Loucy (cell line): ENCODE results near the gene ZNF576.
A peak's percentile ranks its signal among the peaks of the same experiment; 100 is the strongest.

ENCODE experiments used
- H2AFZ ChIP-seq: fragments of 200-600 bp; sonication (generic); 2 replicates; pipeline ENCODE4 v1.6.0; 2016; ENCODE audit warnings: antibody characterized with exemption, mild to moderate bottlenecking, low read length, moderate library complexity
- H3F3A ChIP-seq: fragments of 200-600 bp; 2 replicates; pipeline ENCODE4 v1.6.0; 2016; ENCODE audit warnings: antibody characterized with exemption, low read depth, mild to moderate bottlenecking
- H3K27me3 ChIP-seq: fragments of 200-600 bp; sonication (generic); 2 replicates; pipeline ENCODE4 v1.6.1; 2014; ENCODE audit warnings: low read length, mild to moderate bottlenecking; ENCODE audit not compliant: insufficient read depth, poor library complexity, severe bottlenecking
- H3K36me3 ChIP-seq: fragments of 200-600 bp; sonication (generic); 2 replicates; pipeline ENCODE4 v1.6.1; 2016; ENCODE audit warnings: low read length; ENCODE audit not compliant: insufficient read depth
- H3K4me1 ChIP-seq: fragments of 200-600 bp; sonication (generic); 2 replicates; pipeline ENCODE4 v1.5.1; 2014; ENCODE audit warnings: low read length, mild to moderate bottlenecking; ENCODE audit not compliant: insufficient read depth, poor library complexity, severe bottlenecking
- H3K4me2 ChIP-seq: fragments of 200-600 bp; sonication (generic); 2 replicates; pipeline ENCODE4 v1.6.0; 2014; ENCODE audit warnings: antibody characterized with exemption, low read length, low read depth, mild to moderate bottlenecking; ENCODE audit not compliant: poor library complexity, severe bottlenecking
- H3K4me3 ChIP-seq: fragments of 200-600 bp; sonication (generic); 2 replicates; pipeline ENCODE4 v1.5.1; 2014; ENCODE audit warnings: low read length, mild to moderate bottlenecking, mixed read lengths; ENCODE audit not compliant: poor library complexity, severe bottlenecking
- H3K79me2 ChIP-seq: fragments of 200-600 bp; sonication (generic); 2 replicates; pipeline ENCODE4 v1.6.1; 2014; ENCODE audit warnings: low read length; ENCODE audit not compliant: insufficient read depth
- H3K9ac ChIP-seq: fragments of 200-600 bp; sonication (generic); 2 replicates; pipeline ENCODE4 v1.6.0; 2014; ENCODE audit warnings: mild to moderate bottlenecking, low read depth, low read length, moderate library complexity; ENCODE audit not compliant: poor library complexity, severe bottlenecking
- H3K9me2 ChIP-seq: fragments of 200-600 bp; sonication (generic); replicated peaks from 2 replicates; pipeline ENCODE4 v1.6.1; 2016; ENCODE audit warnings: low read depth, low read length, mixed read lengths
- H3K9me3 ChIP-seq: fragments of 200-600 bp; sonication (generic); 2 replicates; pipeline ENCODE4 v1.6.1; 2014; ENCODE audit warnings: mild to moderate bottlenecking, antibody characterized with exemption, low read length, low read depth; ENCODE audit not compliant: insufficient read depth
- H4K20me1 ChIP-seq: fragments of 200-600 bp; sonication (generic); 2 replicates; pipeline ENCODE4 v1.6.0; 2014; ENCODE audit warnings: antibody characterized with exemption, low read length, mild to moderate bottlenecking; ENCODE audit not compliant: insufficient read depth, poor library complexity, severe bottlenecking
- CTCF ChIP-seq: fragments of 200-600 bp; sonication (generic); conservative IDR thresholded peaks from 2 replicates; pipeline ENCODE4 v1.5.1; 2014; ENCODE audit warnings: mild to moderate bottlenecking, antibody characterized with exemption, low read length
- EZH2phosphoT487 ChIP-seq: fragments of 200-600 bp; IDR thresholded peaks from 2 replicates; pipeline ENCODE4 v1.6.1; 2018; ENCODE audit warnings: antibody characterized with exemption, mild to moderate bottlenecking, moderate library complexity, borderline replicate concordance

Gene ZNF576

GRCh38 chr19:43622956-43623355, 26.6 kb downstream of the ZNF576 start:
- H3K4me3 ChIP-seq: no peak overlapping the region
- peaks cover 26% of the 10 kb centered on the region for H3K79me2 ChIP-seq
- H3K36me3 ChIP-seq: no peaks in the 10 kb centered on the region
- no peaks in the 10 kb centered on the region for H3K27me3 ChIP-seq
- no peaks in the 10 kb centered on the region; the same call in 1 of the 2 replicates for H3F3A ChIP-seq
- H3K9me2 ChIP-seq: no peaks in the 10 kb centered on the region
- no peak overlapping the region for H3K4me2 ChIP-seq
- H2AFZ ChIP-seq: no peak overlapping the region
- no peaks in the 10 kb centered on the region for H3K9me3 ChIP-seq
- H3K4me1 ChIP-seq: peaks cover 21% of the 10 kb centered on the region
- TF ChIP-seq CTCF (no peak), EZH2phosphoT487 (no peak)
- H3K9ac ChIP-seq: no peak overlapping the region
- H4K20me1 ChIP-seq: peaks cover 11% of the 10 kb centered on the region

GRCh38 chr19:43623889-43624670, 27.7 kb downstream of the ZNF576 start:
- no peak overlapping the region for H2AFZ ChIP-seq
- H3K9me3 ChIP-seq: no peaks in the 10 kb centered on the region
- no peak overlapping the region for H3K4me2 ChIP-seq
- no peak overlapping the region for H3K4me3 ChIP-seq
- no peaks in the 10 kb centered on the region for H3K9me2 ChIP-seq
- no peak overlapping the region for H3K9ac ChIP-seq
- TF ChIP-seq CTCF: no peak
- TF ChIP-seq EZH2phosphoT487: no peak
- no peaks in the 10 kb centered on the region for H3K27me3 ChIP-seq
- H3K4me1 ChIP-seq: peaks cover 14% of the 10 kb centered on the region
- H3K79me2 ChIP-seq: peaks cover 17% of the 10 kb centered on the region
- no peaks in the 10 kb centered on the region for H3K36me3 ChIP-seq
- H4K20me1 ChIP-seq: peaks cover 11% of the 10 kb centered on the region
- no peaks in the 10 kb centered on the region; the same call in 1 of the 2 replicates for H3F3A ChIP-seq

GRCh38 chr19:43624933-43625332, 28.5 kb downstream of the ZNF576 start:
- peaks cover 11% of the 10 kb centered on the region for H4K20me1 ChIP-seq
- no peaks in the 10 kb centered on the region for H3K27me3 ChIP-seq
- TF ChIP-seq EZH2phosphoT487 (no peak), CTCF (peak; percentile 18; the same call in 1 of the 2 replicates)
- H3K9me2 ChIP-seq: no peaks in the 10 kb centered on the region
- no peak overlapping the region for H3K4me3 ChIP-seq
- no peaks in the 10 kb centered on the region; the same call in 1 of the 2 replicates for H3F3A ChIP-seq
- peaks cover 11% of the 10 kb centered on the region for H3K4me1 ChIP-seq
- no peak overlapping the region for H3K9ac ChIP-seq
- no peak overlapping the region for H2AFZ ChIP-seq
- H3K79me2 ChIP-seq: peaks cover 12% of the 10 kb centered on the region
- H3K36me3 ChIP-seq: no peaks in the 10 kb centered on the region
- no peaks in the 10 kb centered on the region for H3K9me3 ChIP-seq
- no peak overlapping the region for H3K4me2 ChIP-seq
